GM21381 (cell line): Measurements from ENCODE around the gene ZBTB8OS.
A peak's percentile ranks its signal among the peaks of the same experiment; 100 is the strongest.
"Not testable (repeated sequence)": the region's sequence is repeated elsewhere in the genome, so short reads cannot be mapped to it uniquely, and the experiment has no call there.

Source experiments
- ATAC-seq: cut with Tn5 transposase; IDR thresholded peaks from one replicate; pipeline ENCODE4 v1.9.1; 2021; ENCODE audit warnings: mild to moderate bottlenecking, moderate library complexity; ENCODE audit not compliant: unreplicated experiment

Gene ZBTB8OS

GRCh38 chr1:32650248-32650751 is at the start of gene ZBTB8OS:
Gene ZBTB8OS, minus strand, starts transcription at chr1:32650550. Its CDS starts 21 bp downstream, at chr1:32650529.
- ATAC-seq: peak; percentile 57

- ATAC-seq: not testable (repeated sequence)
Measured at GRCh38 chr1:32696996-32697395, 46.6 kb upstream of the ZBTB8OS start.

GRCh38 chr1:32696041-32696440 is 45.7 kb upstream of the ZBTB8OS start:
- ATAC-seq: no peak

GRCh38 chr1:32695098-32695904 is 45.0 kb upstream of the ZBTB8OS start:
- ATAC-seq: no peak

GRCh38 chr1:32693455-32694174 is 43.3 kb upstream of the ZBTB8OS start:
- ATAC-seq: no peak

GRCh38 chr1:32686387-32686786 is 36.0 kb upstream of the ZBTB8OS start:
- no peak for ATAC-seq

GRCh38 chr1:32685498-32685897 is 35.1 kb upstream of the ZBTB8OS start:
- ATAC-seq: no peak

GRCh38 chr1:32684167-32684811 is 33.9 kb upstream of the ZBTB8OS start:
- ATAC-seq: no peak

- ATAC-seq: no peak
Measured at GRCh38 chr1:32683397-32683796, 33.0 kb upstream of the ZBTB8OS start.

- ATAC-seq: no peak
Measured at GRCh38 chr1:32681999-32682398, 31.6 kb upstream of the ZBTB8OS start.

- ATAC-seq: no peak
Measured at GRCh38 chr1:32681509-32681908, 31.2 kb upstream of the ZBTB8OS start.

GRCh38 chr1:32680642-32681041 is 30.3 kb upstream of the ZBTB8OS start:
- ATAC-seq: no peak

- ATAC-seq: not testable (repeated sequence)
Measured at GRCh38 chr1:32679993-32680392, 29.6 kb upstream of the ZBTB8OS start.

GRCh38 chr1:32676945-32677344 is 26.6 kb upstream of the ZBTB8OS start:
- no peak for ATAC-seq

- ATAC-seq: not testable (repeated sequence)
Measured at GRCh38 chr1:32668716-32669115, 18.4 kb upstream of the ZBTB8OS start.

GRCh38 chr1:32666901-32667566 is 16.7 kb upstream of the ZBTB8OS start:
- no peak for ATAC-seq

- no peak for ATAC-seq
Measured at GRCh38 chr1:32665915-32666314, 15.6 kb upstream of the ZBTB8OS start.

GRCh38 chr1:32659581-32659980 is 9.2 kb upstream of the ZBTB8OS start:
- no peak for ATAC-seq

- ATAC-seq: no peak
Measured at GRCh38 chr1:32652244-32652962, 2.1 kb upstream of the ZBTB8OS start.

- no peak for ATAC-seq
Measured at GRCh38 chr1:32651461-32652073, 1.2 kb upstream of the ZBTB8OS start.
